ENCODE results near the gene RBM28.

DNA sequence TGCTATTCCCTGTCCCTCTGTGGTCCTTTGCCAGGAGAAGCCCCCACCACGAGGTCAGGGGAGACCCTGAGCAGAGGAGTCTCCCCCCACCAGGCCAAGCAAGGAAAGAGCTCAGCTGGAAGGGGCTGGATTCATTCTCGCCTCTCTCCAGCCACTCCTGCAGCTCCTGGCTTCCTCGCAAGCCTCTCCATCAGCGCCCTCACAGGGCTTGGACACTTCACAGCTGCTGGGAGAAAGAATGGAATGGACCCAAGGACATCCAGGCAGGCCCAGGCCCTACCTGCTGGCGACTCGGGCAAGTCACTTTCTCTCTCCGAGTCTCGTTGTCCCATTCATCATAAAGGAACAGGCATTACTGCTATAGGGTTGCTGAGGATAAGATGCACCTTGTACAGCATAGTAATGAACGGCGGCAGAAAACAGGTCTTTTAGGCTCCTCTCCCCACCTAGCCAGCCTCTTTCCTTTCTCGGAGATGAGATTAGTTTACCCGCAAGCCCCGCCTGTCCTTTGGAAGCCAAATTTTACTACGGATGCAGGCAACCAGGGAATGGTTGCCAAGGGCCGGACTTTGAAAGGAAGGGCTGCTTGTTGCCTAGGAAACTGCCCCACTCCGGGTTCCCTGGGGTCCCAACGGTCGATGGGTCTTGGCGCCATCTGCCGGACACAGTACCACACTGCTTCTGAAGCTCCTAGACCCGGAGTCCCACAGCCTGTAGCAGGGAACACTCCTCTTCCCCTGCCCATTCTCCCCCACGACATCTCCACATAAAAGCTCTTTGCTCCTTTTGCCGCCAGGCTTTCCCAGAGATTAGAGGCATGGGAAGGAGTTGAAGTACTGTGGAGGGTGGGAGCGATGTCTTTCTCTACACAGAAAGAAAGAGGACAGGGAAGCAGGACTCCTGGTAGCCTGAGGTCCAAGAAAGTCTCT, 43.8 kb upstream of the RBM28 start:
- TF ChIP-seq CTCF (optimal IDR thresholded peaks at IDR 0.05 in 1 of 3, IDR thresholded peaks at IDR 0.05 in 1 of 3, conservative IDR thresholded peaks at IDR 0.05 in 1 of 3; ENCODE audit: extremely low read depth in 1 of 3, insufficient read depth in 2 of 3, low read length in 3 of 3) (peak; percentile 85 to 94 (median 86)), EZH2 (IDR thresholded peaks at IDR 0.05; ENCODE audit: low read length) (no peak)

Data from keratinocyte (primary cell).